IPS-20b (cell line): ENCODE measurements around the gene BORCS5.

ENCODE experiments used
- H3K27ac ChIP-seq: one replicate; pipeline ENCODE4 v1.5.1; 2013; ENCODE audit warnings: low read length
- H3K27me3 ChIP-seq: 2 replicates; pipeline ENCODE4 v1.6.1; 2013; ENCODE audit warnings: mild to moderate bottlenecking, low read length, inconsistent platforms; ENCODE audit not compliant: insufficient read depth
- H3K36me3 ChIP-seq: 2 replicates; pipeline ENCODE4 v1.6.1; 2013; ENCODE audit warnings: low read depth, mild to moderate bottlenecking, inconsistent platforms, low read length, moderate library complexity; ENCODE audit not compliant: insufficient read depth
- H3K4me1 ChIP-seq: 2 replicates; pipeline ENCODE4 v1.6.1; 2013; ENCODE audit warnings: mild to moderate bottlenecking, control low read depth, inconsistent platforms, low read length, moderate library complexity; ENCODE audit not compliant: insufficient read depth
- H3K4me3 ChIP-seq: 2 replicates; pipeline ENCODE4 v1.5.1; 2013; ENCODE audit warnings: mild to moderate bottlenecking, low read length, inconsistent platforms
- H3K9ac ChIP-seq: 2 replicates; pipeline ENCODE4 v1.6.1; 2013; ENCODE audit warnings: low read depth, mild to moderate bottlenecking, inconsistent platforms, low read length, moderate library complexity
- H3K9me3 ChIP-seq: 2 replicates; pipeline ENCODE4 v1.6.1; 2013; ENCODE audit warnings: mild to moderate bottlenecking, low read depth, low read length, inconsistent platforms; ENCODE audit not compliant: insufficient read depth

The BORCS5 gene

GRCh38 chr12:12511021-12511783, 154.3 kb downstream of the BORCS5 start:
- H3K4me1 ChIP-seq: peaks cover 37% of the 10 kb centered on the region
- H3K9me3 ChIP-seq: no peaks in the 10 kb centered on the region
- no peak overlapping the region for H3K4me3 ChIP-seq
- H3K9ac ChIP-seq: no peak overlapping the region
- H3K27me3 ChIP-seq: no peaks in the 10 kb centered on the region
- peaks cover 26% of the 10 kb centered on the region; the same call in 1 of the 2 replicates for H3K36me3 ChIP-seq
- no peak overlapping the region for H3K27ac ChIP-seq

- H3K4me3 ChIP-seq: no peak overlapping the region
- no peaks in the 10 kb centered on the region for H3K9me3 ChIP-seq
- H3K4me1 ChIP-seq: peaks cover 28% of the 10 kb centered on the region
- no peak overlapping the region for H3K9ac ChIP-seq
- no peak overlapping the region for H3K27ac ChIP-seq
- H3K36me3 ChIP-seq: peaks cover 35% of the 10 kb centered on the region
- no peaks in the 10 kb centered on the region for H3K27me3 ChIP-seq
Measured at GRCh38 chr12:12511895-12512711, 155.2 kb downstream of the BORCS5 start.

- no peak overlapping the region for H3K27ac ChIP-seq
Measured at GRCh38 chr12:12513416-12514006, 156.6 kb downstream of the BORCS5 start.

GRCh38 chr12:12518464-12518845, 161.6 kb downstream of the BORCS5 start:
- no peak overlapping the region for H3K4me3 ChIP-seq
- peaks cover 32% of the 10 kb centered on the region for H3K4me1 ChIP-seq
- no peaks in the 10 kb centered on the region for H3K27me3 ChIP-seq
- no peak overlapping the region for H3K27ac ChIP-seq
- H3K36me3 ChIP-seq: peaks cover 62% of the 10 kb centered on the region
- no peaks in the 10 kb centered on the region for H3K9me3 ChIP-seq
- no peak overlapping the region for H3K9ac ChIP-seq

More at GRCh38 chr12:12513416-12514006, 156.6 kb downstream of the BORCS5 start:
- H3K36me3 ChIP-seq: peaks cover 49% of the 10 kb centered on the region
- no peaks in the 10 kb centered on the region for H3K9me3 ChIP-seq
- no peaks in the 10 kb centered on the region for H3K27me3 ChIP-seq
- no peak overlapping the region for H3K4me3 ChIP-seq
- no peak overlapping the region for H3K9ac ChIP-seq
- peaks cover 22% of the 10 kb centered on the region for H3K4me1 ChIP-seq

GRCh38 chr12:12518919-12519318, 162.0 kb downstream of the BORCS5 start:
- H3K4me1 ChIP-seq: peaks cover 28% of the 10 kb centered on the region
- no peak overlapping the region for H3K4me3 ChIP-seq
- no peaks in the 10 kb centered on the region for H3K9me3 ChIP-seq
- H3K9ac ChIP-seq: no peak overlapping the region
- H3K27me3 ChIP-seq: no peaks in the 10 kb centered on the region
- peaks cover 59% of the 10 kb centered on the region for H3K36me3 ChIP-seq
- no peak overlapping the region for H3K27ac ChIP-seq
